HG03460 (cell line): ENCODE results near the gene LMNTD2.
"Not testable (repeated sequence)": the region's sequence is repeated elsewhere in the genome, so short reads cannot be mapped to it uniquely, and the experiment has no call there.

Experiments
- ATAC-seq: cut with Tn5 transposase; IDR thresholded peaks from one replicate; pipeline ENCODE4 v1.9.1; 2021; ENCODE audit not compliant: unreplicated experiment

LMNTD2 gene

DNA sequence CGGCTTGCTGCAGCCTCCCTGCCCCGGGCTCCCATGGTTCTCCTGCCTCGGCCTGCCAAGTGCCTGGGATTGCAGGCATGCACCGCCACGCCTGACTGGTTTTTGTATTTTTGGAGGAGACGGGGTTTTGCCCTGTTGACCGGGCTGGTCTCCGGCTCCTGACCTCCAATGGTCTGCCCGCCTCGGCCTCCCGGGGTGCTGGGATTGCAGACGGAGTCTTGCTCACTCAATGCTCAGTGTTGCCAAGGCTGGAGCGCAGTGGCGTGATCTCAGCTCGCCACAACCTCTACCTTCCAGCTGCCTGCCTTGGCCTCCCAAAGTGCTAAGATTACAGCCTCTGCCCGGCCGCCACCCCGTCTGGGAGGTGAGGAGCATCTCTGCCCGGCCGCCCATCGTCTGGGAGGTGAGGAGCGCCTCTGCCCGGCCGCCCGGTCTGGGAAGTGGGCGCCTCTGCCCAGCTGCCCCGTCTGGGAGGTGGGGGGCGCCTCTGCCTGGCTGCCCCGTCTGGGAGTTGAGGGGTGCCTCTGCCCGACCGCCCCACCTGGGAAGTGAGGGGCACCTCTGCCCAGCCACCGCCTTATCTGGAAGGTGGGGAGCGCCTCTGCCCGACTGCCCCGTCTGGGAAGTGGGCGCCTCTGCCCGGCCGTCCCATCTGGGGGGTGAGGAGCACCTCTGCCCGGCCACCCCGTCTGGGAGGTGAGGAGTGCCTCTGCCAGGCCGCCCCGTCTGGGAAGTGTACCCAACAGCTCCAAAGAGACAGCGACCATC lies 43.4 kb downstream of the LMNTD2 start:
- ATAC-seq = not testable (repeated sequence)

DNA sequence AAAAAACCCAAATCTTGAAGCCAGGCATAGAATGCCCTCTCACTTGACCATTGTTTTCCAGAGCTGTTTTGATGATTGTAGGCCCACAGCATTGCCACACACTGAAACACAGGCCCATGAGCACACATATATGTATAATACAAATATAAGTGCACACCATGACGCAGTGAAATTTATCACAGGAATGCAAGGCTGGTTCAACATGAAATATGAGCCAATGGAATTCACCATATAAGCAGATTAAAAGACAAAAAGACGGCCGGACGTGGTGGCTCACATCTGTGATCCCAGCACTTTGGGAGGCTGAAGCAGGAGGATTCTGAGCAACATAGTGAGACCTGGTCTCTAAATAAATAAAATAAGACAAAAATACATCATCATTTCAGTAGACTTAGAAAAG lies 44.1 kb downstream of the LMNTD2 start:
- ATAC-seq = no peak

DNA sequence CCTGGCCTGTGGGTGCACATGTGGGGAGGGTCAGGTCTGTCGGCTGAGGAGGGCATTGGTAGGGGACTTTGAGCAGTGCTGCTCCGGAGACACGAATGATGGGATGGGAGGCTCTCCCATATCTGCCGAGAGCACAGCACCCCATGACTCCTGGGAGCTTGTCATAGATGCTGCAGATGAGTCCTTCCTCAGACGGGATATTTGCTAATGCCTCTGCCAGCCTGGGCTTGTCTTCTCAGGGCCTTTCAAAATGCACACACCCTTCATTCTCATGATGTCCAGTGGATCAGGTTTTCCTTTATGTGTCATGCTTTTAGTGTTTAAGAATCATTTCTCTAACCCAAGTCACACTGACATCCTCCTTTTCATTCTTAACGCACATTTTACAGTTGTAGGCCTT lies 45.4 kb downstream of the LMNTD2 start:
- no peak for ATAC-seq

DNA sequence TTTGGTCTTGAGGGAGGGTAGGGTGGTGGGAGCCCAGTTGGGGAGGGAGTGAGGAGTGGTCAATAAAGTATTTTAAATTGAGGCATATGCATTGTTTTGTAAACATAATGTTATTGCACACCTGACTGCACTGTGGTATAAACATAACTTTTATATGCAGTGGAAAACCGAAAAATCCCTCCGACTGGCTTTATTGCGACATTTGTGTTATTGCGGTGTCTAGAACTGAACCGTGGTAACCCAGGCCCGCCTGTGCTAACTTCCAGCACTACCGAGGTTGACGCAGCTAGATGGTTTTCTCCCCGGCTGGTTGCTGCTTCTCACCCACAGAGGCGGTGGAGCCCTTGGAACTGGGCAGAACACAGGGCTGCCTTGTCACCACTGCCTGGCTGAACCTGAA lies 45.9 kb downstream of the LMNTD2 start:
- ATAC-seq = no peak

DNA sequence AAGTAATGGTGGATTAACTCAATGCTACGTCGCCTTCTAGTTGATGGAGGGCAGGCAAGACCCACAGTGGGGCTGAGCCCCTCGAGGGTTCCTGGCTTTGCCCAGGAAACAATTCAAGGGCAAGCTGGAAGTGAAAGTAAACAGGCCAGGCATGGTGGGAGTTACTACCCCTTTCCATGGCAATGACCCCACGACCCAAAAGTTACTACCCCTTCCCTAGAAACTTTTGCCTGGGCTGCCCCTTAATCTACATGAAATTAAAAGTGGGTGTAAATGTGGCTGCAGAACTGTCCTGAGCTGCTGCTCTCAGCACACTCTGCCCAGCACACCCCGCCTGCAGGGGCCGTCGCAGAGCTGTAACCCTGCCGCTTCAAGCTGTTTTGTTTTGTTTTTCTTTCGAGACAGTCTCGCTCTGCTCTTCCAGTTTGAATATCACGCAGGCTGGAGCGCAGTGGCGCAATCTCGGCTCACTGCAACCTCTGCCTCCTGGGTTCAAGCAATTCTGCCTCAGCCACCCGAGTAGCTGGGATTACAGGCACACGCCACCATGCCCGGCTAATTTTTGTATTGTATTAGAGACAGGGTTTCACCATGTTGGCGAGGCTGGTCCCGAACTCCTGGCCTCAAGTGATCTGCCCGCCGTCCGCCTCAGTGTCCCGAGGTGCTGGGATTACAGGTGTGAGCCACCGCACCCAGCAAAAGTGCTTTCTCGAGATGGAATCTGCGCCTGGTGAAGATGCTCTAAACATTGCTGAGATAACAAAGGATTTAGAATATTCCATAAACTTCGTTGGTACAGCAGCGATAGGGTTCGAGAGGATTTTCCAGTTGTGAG lies 47.6 kb downstream of the LMNTD2 start:
- ATAC-seq = no peak

DNA sequence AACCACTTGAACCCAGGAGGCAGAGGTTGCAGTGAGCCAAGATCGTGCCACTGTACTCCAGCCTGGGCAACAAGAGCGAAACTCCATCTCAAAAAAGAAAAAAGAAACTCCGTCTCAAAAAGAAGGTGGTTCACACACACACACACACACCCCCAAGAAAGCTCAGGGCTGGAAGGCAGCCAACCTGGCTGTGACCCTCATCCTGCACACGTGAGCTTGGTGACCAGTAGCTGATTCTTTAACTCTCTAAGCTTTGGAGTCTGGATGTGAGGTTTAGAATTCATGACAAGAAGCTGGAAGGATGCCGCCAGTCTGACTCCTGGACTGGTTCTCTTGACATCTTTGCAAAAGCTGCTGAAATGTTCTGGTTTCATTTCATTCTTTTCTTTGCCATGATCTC lies 51.6 kb downstream of the LMNTD2 start:
- ATAC-seq = no peak

DNA sequence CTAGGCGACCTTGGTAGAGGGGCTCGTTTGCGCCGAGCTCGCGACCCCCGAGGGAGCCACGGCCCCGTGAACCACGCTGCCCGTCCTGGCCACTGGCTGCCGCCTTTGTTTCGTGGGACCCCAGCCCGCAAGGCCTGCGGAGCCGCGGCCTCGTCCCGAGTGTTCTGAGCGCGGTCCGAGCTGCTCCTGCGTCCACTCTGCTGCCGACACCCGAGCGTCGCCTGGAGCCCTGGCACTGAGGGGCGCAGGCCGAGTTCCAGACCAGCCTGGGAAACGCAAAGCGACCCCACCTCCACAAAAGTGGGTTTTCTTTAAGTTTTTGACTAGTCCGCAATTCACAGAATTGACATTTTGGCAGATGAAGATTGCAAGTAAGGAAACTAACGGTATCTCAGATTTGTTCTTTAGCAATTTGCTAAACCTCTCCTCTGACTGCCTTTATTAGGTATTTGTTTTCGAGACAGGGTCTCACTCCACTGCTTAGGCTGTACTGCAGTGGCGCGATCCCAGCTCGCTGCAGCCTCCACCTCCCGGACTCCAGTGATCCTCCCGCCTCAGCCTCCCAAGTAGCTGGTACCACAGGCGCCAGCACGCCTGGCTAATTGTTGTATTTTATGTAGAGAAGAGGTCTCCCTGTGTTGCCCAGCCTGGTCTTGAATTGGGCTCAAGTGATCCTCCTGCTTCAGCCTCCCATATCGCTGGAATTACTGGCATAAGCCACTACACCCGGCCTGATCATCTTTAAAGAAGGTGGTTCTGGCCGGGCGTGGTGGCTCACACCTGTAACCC lies 52.6 kb downstream of the LMNTD2 start:
- no peak for ATAC-seq

DNA sequence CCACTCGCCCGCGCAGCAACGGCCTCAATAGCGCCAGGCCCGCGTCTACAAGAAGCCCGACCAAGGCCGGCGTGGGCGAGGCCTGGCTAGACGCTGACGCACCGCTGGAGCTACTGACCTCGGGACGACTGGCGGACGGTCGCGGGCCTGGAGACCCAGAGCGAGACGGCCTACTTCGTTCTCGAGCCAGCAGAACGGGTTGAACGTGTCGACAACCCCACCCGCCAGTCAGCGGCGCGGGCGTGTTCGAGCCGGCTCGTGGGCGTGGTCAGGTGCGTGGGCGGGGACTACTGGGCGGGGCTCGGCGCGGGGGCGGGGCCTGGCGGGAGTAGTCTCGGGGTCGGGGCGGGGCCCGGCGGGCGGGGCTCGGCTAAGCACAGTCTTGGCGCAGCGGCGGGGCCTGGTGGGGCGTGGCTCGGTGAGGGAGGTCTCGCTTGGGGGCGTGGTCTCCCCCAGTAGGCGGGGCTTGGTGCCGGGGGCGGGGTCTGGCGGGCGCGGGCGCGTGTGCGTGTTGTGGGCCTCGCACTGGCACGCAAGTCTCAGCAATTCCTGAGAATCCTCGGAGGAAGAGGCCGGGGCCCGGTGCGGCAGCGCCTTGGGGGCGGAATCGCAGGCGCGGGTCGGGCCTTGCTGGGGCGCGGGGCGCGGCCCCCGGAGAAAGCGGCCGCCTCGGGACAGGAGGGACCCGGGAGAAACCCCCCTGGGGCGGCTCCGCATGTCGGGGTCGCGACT lies 53.4 kb downstream of the LMNTD2 start, which contains the start of gene RNH1:
RNH1 (minus strand) TSS at position 248 of the 732 bp plus-strand sequence. CDS start 5,080 bp downstream, outside the sequence.
- ATAC-seq = peak; percentile 39

DNA sequence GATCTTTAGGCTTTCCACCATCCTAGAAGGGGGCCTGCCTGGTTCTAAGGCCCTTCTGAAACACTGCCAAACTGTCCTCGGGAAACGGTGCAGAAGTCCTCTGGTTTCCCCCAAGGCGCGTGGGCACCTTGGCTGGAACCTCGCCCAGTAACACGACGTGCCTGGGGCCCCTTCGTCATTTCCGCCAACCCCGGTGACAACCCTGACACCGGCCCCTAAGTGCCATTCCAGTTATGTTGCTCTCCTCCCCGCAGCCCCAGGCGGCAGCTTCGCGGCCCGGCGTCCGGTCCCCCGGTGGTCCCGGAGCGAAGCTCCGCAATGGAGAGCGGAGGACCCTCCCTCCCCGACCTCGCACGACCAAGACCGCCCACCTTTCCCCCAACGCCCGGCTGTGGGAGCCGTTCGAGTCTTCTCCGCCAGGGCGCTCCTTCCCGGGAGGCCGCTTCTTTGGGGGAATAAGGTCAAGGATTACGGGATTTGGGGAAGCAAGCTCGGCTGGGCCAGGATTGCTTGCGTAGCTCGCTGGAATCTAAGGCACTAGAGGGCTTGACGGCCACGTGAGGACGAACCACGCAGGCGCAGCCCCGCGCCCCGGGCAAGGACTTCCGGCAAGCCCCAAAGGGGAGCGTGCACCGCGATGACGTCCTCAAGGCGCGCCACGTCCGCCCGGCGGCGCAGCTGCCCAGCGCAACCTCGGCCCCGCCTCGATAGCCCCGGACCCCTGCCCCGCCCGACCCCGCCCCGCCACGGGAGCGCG lies 54.1 kb downstream of the LMNTD2 start:
- peak; percentile 64 for ATAC-seq

DNA sequence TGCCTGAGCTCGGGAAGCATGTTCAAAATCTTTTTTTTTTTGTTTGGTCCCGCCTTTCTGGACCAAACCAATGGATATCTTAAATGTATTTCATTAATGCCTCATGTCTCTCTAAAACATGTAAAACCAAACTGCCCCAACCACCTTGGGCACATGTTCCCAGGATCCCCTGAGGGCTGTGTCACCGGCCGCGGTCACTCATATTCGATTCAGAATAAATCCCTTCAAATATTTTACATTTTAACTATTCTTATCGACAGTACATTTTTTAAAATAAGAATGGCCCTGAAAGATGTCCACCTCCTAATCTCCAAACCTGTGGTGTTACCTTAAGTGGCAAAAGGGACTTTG lies 55.6 kb downstream of the LMNTD2 start:
- no peak for ATAC-seq
